Type B pancreatic cell (in vitro differentiated cells): ENCODE results near the gene ATP2B2. TPM values are rescaled to one million over a fixed set of nuclear protein-coding genes. Genes with fewer than 3 reads are reported as not detected.

Experiments used
- DNase-seq: peaks from one replicate; pipeline ENCODE4 v3.0.0; 2021; ENCODE audit warnings: mixed read lengths; ENCODE audit not compliant: unreplicated experiment; ENCODE audit errors: extremely low spot score
- H3K27ac Mint-ChIP-seq: 2 replicates; pipeline ENCODE4 v1.8.0; 2021; ENCODE audit warnings: mild to moderate bottlenecking, mixed read lengths
- H3K27me3 Mint-ChIP-seq: 2 replicates; pipeline ENCODE4 v1.8.0; 2021; ENCODE audit warnings: mixed read lengths
- H3K36me3 Mint-ChIP-seq: 2 replicates; pipeline ENCODE4 v1.8.0; 2021; ENCODE audit warnings: mixed read lengths
- H3K4me1 Mint-ChIP-seq: one replicate; pipeline ENCODE4 v1.8.0; 2021; ENCODE audit warnings: mixed read lengths; ENCODE audit not compliant: unreplicated experiment
- H3K4me3 Mint-ChIP-seq: 2 replicates; pipeline ENCODE4 v1.8.0; 2021; ENCODE audit warnings: mild to moderate bottlenecking, mixed read lengths
- H3K9me3 Mint-ChIP-seq: 2 replicates; pipeline ENCODE4 v1.8.0; 2021; ENCODE audit warnings: mixed read lengths
- CTCF ChIP-seq: fragments of 200-600 bp; sonication (generic); conservative IDR thresholded peaks from 2 replicates; pipeline ENCODE4 v1.5.0; 2021; ENCODE audit warnings: antibody characterized with exemption, mild to moderate bottlenecking
- total RNA-seq: library from RNA; stranded (reverse); gene quantifications from 2 replicates; pipeline ENCODE4 v1.2.1, GENCODE V29; 2021; ENCODE audit warnings: low replicate concordance

The ATP2B2 gene
- total RNA-seq, 1 donor from 2014 or later = 0.31 TPM

DNA sequence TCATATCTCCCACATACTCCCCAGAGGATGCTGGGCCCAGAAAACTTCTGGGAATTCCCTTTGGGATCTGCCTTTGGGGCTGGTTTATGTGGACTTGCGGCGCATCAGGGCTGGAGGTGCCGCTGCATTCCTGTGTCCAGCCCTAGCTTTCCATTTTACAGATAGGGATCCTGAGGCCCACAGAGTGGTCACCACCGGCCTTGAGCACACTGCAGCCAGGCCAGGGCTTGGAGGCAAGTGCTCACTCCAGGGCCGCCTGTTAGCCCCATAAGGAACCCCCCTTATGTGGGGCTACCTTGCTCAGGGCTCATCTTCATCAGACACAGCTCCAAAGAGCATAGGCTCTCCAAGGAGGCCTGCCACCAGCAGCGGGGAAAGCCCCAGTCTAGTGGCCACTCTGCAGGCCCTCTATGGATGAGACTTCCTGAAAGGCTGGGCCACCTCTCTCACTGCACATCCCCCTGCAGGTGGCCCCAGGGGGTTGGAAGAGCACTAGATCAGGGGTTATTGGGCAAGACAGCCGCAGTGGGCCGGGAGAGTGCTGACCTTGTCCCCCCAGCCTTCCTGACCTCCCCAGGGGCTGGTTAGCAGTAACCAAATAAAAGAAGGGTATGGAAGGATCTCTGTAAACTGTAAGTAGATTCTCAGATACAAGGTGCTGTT, 9.2 kb upstream of the ATP2B2 start:
- no peak overlapping the region for H3K4me3 Mint-ChIP-seq
- no peaks in the 10 kb centered on the region for H3K4me1 Mint-ChIP-seq
- no peaks in the 10 kb centered on the region for H3K9me3 Mint-ChIP-seq
- no peak overlapping the region for H3K27ac Mint-ChIP-seq
- no peak for TF ChIP-seq CTCF
- no peaks in the 10 kb centered on the region for H3K36me3 Mint-ChIP-seq
- peaks cover 57% of the 10 kb centered on the region for H3K27me3 Mint-ChIP-seq
- DNase-seq = no peak

DNA sequence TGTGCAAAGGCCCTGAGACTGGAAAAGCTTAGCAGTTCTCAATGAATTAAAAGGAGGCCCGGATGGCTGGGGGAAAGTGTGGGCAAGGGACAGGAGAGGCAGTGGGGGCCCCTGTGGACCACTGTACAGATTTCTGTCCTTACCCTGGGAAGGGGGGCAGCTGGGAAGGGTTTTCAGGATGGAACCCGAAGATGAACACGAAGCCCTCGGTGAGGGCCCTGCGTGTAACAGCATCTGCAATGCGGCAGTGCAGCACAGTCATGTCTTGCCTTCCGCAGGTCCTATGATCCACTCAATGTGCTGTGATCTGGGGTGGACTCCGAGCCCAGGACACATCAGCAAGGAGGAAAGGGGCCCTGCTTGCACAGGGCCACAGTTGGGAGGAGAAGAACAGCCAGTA, 7.9 kb upstream of the ATP2B2 start:
- peaks cover 51% of the 10 kb centered on the region for H3K27me3 Mint-ChIP-seq
- no peak for TF ChIP-seq CTCF

DNA sequence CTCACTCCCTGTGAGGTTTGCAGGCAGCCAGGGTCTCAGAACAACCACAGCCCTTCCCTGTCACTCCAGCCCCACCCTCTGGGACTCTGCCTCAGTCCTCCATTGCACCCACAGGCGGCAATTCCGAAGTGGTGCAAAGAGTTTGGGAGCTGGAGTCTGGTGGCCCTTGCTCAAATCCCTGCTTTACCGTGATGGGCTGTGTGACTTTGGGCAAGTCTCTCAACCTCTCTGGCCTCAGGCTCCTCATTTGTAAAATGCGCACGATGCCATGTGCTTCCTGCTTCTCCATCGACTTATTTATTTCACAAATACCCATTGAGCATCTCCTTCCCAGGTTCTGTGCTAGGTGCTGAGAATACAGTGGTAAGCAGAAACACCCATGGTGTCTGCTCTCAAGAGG, 7.3 kb upstream of the ATP2B2 start:
- TF ChIP-seq CTCF = no peak
- Mint-ChIP-seq H3K27ac (no peak overlapping the region), H3K36me3 (no peaks in the 10 kb centered on the region), H3K9me3 (no peaks in the 10 kb centered on the region), H3K27me3 (peaks cover 51% of the 10 kb centered on the region), H3K4me1 (no peaks in the 10 kb centered on the region), H3K4me3 (no peak overlapping the region)
- no peak for DNase-seq

More for the DNA sequence above, 7.9 kb upstream of the ATP2B2 start:
- DNase-seq = no peak
- Mint-ChIP-seq H3K9me3 (no peaks in the 10 kb centered on the region), H3K36me3 (no peaks in the 10 kb centered on the region), H3K4me3 (no peak overlapping the region), H3K27ac (no peak overlapping the region), H3K4me1 (no peaks in the 10 kb centered on the region)

DNA sequence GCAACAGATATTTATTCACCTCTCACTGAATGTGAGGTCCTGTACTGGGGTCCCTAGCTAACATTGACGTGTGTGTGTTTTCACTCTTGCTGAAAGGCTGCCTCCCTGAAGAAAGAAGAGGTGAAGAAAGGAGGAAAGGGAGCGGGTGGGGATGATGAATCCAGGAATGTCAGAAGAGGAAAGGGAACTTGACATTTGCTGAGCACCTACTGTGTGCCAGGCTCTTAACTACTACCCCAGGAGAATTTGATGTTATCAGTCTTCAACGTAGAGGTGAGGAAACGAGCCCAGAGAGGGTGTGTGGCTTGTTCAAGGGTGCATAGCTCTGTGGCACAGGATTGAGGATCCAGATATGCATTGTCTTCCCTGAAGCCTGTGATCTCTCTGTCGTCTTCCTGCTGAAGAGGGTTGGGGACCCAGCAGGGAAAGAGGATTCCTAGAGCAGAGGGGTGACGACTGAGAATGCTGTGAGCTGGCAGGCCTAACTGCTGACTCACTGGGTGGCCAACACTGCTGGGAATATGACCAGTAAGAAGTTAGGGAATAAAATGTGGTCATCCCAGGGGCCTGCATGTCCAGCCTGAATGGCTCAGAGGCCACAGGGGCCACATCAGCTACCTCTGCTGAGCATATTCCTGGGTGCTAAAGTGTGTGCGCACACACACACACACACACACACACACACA, 6.6 kb upstream of the ATP2B2 start:
- Mint-ChIP-seq H3K9me3 (no peaks in the 10 kb centered on the region), H3K27ac (no peak overlapping the region), H3K4me1 (no peaks in the 10 kb centered on the region), H3K27me3 (peaks cover 51% of the 10 kb centered on the region), H3K36me3 (no peaks in the 10 kb centered on the region), H3K4me3 (no peak overlapping the region)
- no peak for TF ChIP-seq CTCF
- no peak for DNase-seq

GRCh38 chr3:10510743-10511432, 5.5 kb upstream of the ATP2B2 start:
- H3K27me3 Mint-ChIP-seq = peaks cover 43% of the 10 kb centered on the region
- no peak for DNase-seq
- no peaks in the 10 kb centered on the region for H3K36me3 Mint-ChIP-seq
- H3K4me1 Mint-ChIP-seq = no peaks in the 10 kb centered on the region
- H3K4me3 Mint-ChIP-seq = no peak overlapping the region
- TF ChIP-seq CTCF = no peak
- H3K27ac Mint-ChIP-seq = no peak overlapping the region
- no peaks in the 10 kb centered on the region for H3K9me3 Mint-ChIP-seq
